GM21381 (cell line): ENCODE data around the gene PRTG.
"Not testable (repeated sequence)": the region's sequence is repeated elsewhere in the genome, so short reads cannot be mapped to it uniquely, and the experiment has no call there.

Source experiments
- ATAC-seq: cut with Tn5 transposase; IDR thresholded peaks from one replicate; pipeline ENCODE4 v1.9.1; 2021; ENCODE audit warnings: mild to moderate bottlenecking, moderate library complexity; ENCODE audit not compliant: unreplicated experiment

The PRTG gene

DNA sequence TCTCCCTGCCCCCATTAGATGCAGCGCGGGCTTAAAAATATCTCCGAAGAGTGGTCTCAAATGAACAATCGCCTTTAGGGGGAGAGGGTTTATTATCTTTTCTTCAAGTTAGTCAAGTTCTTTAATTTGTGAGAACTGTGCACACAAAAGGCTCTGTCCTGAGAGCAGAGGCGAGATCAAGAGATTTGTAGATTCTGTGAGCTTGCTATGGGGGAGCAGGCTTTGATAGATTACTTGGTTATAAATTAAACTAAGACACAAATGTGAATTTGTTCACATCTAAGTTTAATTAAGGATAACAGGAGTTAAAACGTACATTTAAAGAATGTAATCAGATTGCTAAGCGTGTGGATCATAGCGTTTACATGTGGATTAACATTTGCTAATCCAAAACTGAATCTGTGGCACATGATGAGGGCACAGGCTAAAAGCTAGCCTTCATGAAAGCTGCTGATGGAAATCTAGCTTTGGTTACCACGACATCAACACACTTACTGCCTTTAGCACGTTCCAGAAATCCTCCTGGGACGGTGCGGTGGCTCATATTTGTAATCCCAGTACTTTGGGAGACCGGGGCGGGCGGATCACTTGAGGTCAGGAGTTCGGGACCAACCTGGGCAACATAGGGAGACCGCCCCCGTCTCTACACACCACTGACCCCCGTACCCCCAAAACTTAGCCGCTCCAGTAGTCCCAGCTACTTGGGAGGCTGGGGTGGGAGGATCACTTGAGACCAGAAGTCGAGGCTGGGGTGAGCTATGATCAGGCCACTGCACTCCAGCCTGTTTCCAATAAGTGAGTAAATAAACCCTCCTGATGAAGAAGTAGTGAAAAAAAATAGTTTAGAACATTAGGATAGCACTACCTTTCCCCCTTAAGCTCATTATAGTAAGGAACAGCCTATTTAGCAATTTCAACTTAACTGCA, 1.0 kb upstream of the PRTG start:
- ATAC-seq: no peak

DNA sequence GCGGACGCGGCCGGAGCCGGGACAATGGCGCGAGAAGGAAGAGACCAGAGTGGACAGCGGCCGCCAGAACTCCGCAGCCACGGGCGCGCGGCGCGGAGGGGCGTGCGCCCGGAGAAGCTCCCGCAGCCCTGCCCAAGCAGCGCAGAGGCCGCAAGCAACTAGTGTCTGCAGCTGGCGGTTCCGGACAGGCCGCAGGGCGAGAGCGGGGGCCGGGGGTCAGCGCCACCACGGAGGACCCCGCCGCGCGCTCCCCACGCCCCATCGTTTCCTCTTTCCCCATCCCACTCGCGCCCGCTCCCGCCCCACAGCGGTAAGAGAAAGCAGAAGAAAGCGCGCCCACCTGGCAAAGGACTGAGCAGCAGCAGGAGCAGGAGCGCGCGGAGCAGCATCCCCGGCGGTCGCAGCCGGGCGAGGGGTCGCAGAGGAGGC, 440 bp downstream of the PRTG start:
- no peak for ATAC-seq

DNA sequence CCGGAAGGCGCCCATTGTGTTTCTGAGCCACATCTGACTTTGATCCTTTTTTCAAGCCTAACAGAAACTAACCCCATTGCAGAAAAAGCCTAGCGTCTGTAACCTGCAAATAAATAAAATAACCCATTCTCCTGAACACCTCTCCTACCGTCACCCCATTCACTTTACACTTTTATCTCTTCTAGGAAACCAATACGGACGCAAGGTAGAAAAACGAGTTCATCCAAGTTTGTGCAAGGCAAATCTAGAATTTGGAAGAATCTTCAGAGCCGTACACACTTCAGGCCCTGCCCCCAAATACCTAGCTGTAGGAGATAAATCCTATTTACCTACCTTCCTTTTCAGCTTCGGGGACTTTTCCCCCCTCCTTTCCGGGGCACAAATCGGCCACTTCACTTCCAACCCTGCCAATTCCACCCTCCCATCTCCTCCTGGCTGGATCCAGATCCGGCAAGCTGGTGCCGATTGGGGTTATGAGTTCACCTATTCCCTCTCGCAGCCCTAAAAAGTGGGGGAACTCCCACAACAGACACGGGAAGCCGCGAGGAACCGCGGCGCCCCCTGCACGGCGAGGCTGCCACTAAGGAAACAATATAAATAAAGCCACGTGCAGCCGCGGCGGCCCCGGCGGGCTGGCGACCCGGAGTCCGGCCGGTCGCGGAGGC, 987 bp downstream of the PRTG start:
- no peak for ATAC-seq

DNA sequence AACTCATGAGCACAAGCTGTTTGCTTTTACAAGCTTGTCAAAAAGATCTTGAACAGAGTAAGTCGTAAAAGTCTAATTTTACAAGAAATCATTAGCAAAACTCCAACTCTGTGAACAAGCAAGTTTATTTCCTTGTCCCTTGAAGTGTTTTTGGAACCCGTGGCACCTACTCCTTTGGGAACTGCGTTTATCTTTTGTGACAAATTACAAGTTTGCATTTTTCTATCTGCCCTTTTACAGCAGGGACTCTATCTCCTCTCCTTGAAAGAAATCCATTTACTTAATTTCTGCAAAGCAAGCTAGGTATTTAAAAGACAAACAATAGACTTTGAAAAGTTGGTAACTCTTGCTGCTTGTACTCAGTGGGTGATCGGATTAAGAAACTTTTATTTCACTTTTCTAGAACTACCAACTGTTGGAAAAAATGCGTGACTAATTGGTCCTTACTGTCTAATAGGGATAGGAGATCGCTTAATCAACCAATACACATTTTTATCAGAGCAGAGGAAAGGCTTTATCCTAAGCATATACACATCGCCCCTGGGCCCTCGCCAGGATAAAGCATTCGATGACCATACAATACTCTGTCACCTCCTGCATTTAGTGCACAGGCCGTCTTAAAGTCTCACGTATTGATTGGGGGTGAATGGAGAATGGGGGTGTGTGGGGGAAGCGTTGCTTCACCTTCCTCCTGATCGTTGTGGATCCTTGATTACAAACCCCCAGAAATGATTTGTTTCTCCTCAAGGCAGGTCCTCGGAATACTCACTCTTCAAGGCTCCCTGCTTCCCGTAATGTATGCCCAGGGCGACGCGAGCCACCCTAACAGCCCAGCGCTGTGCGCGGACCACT, 1.7 kb downstream of the PRTG start:
- no peak for ATAC-seq

DNA sequence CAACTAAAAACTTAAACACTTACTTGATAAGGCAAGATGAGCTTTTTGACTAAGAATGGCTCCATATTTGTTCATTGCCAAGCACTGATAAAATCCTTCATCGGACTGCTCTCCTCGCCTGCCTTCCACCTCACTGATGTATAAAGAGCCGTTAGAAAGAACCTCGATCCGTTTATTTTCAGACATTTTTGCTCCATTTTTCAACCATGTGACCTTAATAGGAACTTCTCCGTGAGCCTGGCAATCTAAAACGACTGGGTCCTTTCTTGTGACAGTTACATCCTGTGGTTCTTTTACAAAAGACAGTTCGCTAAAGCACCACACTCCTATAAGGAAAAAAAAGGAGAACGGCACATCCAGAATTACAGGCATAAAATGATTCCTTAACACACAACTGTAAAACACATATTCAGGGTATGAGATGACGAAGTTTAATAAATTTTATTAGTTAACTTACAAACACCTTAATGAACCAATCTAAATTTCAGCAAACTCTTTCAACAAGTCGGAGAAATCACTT, 2.5 kb downstream of the PRTG start:
- ATAC-seq: no peak

DNA sequence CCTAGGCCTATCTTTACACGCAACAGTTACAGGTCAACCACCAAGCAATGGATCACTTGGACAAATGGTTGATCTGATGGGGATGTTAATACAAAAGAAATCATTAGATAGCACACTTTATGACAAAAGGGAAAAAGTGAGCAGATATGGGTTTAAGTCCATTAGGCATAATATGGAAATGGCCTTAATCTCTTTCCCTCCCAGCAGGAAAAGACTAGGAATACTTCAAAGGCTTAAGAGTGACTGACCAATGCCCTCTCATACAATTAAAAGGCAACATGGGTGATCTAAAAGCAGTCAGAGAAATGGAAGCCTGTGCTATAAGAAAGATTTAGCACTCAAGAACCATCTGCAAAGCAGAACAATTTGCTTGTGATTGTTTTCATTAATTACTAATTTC, 3.3 kb downstream of the PRTG start:
- no peak for ATAC-seq

DNA sequence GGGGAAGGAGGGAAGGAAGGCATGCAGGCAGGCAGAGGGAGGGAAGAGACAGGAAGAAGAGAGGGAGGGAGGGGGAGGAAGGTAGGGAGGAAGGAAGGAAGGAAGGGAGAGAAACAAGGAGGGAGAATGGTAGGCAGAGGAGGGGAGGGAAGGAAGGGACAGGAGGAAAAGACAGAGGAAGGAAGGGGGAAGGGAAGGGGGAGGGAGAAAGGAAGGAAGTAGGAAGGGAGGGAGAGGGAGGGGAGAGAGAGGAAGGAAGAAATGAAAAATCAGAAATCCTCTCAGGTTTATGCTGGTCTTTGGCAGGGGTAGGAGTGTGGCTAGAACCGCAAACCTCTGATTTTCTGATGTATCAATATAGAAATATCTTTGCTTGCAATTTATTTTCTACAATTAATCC, 4.2 kb downstream of the PRTG start:
- ATAC-seq: no peak

DNA sequence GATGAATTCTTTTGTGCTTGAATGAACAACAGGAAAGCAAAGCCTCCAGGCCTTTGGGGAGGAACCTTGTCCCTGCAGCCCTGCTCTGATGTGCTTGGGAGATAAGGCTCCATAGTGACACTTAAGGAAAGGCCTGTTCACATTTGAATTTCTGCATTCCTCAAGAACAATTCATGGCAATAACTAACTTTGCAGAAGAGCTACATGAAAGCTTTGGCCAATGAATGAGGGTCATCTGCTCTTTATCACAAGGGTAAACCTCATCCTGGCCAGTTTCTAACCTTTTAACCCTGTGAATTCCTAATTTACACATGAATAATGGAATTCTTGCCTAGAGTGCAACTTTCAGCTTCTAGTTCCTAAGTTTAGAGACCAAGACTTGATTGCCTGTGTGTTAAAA, 5.6 kb downstream of the PRTG start:
- no peak for ATAC-seq

DNA sequence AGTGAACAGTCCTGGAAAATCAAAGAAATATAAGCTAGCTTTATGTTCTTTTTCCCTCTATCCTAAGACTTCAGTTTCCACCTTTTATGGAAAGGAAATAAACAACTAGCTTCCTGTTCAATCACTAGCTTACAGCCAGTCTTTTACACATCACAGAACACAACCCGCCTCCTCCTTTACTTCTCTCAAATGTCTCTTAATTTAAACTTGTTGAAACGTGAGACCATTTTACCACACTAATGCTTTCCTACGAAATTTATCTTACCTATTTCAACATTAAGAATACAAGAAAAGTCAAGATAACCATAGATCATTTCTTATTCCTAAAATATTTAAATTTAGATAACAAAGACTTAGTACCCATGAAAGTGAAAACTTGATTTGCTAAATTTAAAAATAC, 6.2 kb downstream of the PRTG start:
- ATAC-seq: no peak

DNA sequence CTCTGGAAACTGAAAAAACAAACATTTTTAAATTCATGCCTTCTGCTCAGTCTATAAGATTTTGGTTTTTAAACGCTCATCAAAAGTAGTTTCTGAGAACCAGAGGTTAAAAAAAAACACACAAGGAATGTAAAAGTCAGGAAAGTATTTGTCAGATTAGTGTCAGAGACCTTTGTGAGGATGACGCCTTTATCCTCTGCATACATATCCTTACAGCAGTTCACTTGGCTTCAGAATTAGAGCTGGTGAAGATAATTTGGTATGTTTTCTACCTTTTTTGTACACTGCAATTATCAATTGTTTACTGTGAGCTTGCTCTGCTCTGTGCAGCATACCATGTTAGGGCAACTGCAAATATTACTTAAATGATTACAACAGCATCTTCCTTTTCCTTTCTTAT, 8.3 kb downstream of the PRTG start:
- ATAC-seq: no peak

DNA sequence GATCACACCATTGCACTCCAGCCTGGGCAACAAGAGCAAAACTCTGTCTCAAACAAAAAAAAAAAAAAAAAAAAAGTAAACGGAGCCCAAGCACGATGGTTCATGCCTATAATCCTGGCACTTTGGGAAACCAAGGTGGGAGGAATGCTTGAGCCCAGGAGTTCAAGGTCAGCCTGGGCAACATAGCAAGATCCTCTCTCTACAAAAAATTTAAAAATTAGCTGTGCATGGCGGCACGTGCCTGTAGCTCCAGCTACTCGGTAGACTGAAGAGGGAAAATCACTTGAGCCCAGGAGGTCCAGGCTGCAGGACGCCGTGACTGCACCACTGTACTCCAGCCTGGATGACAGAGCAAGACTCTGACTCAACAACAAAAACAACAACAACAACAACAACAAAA, 9.5 kb downstream of the PRTG start:
- not testable (repeated sequence) for ATAC-seq

DNA sequence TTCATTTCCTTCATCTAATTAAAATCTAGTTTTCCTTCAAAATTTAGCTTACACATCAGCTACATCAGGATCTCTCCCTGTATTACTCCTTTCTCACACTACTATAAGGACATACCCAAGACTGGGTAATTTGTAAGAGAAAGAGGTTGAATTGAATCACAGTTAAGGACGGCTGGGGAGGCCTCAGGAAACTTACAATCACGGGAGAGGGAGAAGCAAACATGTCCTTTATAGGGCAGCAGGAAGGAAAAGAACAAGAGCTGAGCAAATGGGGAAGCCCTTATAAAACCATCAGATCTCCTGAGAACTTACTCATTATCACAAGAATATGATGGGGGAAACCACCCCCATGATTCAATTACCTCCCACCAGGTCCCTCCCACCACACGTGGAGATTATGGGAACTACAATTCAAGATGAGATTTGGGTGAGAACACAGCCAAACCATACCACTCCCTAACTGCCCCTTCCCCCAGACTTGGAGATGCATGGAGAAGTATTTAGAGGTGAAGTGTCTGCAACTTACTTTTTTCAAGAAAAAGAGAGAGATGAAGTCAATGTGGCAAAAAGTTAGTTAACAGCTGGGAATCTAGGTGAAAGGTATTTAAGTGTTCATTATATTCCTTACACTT, 21.3 kb downstream of the PRTG start:
- no peak for ATAC-seq

DNA sequence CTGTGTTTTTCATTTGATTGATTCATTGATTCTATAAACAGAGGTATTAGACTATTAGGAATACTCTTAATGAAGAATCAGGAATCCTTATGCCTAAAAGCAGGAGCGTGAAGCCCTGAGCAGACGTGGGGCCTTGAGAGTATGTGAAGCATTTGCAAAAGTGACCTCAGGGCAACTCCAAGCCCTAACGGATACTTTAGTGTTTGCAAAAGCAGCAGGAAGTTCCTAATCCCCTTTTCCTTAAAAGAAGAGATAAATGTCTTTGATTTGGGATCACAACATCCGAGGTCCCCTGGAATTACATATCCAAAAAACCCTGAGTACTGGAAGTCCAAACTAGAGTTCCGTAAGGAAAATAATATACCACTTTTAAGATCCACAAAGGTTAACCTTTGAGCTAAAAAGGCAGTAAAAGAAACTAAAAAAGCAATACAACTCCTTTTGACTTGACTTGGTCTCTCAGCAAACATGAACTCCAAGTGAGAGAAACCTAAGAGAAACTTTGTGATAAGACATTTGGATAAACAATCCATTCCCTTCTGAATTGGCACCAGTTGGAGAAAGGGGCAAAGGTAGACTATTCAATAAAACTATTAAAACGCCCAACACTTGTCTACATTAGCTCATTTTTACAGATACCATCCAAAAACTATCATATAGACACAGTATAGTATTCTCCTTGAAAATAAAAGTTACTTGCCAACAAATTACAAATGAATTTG, 27.4 kb downstream of the PRTG start:
- ATAC-seq: no peak

DNA sequence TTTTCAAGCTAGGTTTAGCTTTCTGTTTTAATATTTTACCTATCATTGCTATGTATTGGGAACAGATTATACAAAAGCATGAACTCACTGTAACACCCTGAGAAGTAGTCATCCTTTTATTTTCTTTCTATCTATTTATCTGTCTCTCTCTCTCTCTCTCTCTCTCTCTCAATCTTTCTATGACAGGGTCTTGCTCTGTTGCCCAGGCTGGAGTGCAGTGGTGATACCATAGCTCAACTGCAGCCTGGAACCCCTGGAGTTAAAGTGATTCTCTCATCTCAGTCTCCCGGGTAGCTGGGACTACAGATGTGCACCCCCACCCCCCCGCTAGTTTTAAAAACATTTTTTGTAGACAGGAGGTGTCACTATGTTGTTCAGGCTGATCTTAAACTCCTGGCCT, 28.9 kb downstream of the PRTG start:
- no peak for ATAC-seq

DNA sequence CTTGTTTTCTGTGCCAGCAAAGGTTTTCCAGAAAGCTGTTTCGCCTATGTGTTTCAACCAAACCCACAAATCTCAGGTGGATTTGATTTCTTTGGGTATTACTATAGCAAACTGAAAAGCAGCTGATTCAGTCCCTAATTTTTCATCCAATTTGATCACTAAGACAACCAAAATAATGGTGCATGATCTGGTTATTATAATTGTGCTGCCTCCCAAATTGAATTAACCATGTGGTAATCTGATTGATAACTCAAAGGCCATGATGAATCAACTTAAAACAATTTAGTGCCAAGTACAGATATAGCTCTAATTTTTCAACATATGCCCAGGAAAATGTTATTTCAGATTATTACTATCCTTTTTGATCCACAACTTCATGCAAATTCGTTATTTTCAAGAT, 30.6 kb downstream of the PRTG start:
- ATAC-seq: no peak

DNA sequence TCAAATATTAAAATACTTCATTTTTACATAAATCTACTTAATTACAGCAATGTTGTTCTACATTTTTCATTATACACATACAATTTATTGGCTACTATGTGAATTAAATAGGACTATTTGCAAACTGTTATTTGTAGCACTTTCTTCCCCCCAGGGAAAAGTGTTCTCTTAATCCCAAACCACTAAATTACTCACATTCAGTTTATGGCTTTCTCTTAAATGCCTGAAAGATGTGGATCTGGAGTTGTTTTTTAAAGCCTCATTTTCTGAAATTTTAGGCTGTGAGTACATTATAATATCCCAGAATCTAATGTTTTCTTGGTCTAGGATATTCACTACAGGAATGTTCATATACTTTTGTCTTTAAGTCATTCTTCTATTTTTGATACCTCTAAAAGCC, 32.7 kb downstream of the PRTG start:
- ATAC-seq: no peak

DNA sequence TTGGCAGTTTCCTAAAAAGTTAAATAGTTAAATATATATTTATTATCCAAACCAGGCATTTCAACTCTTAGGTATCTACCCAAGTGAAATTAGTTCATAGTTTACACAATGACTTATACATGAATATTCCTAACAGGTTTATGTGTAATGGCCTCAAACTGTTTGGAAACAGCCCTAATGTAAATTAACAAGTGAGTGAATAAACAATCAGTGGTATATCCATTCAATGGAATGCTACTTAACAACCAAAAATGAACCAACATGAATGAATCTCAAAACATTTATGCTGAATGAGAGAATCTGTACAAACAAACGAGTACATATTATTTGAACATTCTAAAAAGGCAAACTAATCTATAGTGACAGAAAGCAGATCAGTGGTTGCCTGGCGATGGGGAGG, 33.5 kb downstream of the PRTG start:
- no peak for ATAC-seq

DNA sequence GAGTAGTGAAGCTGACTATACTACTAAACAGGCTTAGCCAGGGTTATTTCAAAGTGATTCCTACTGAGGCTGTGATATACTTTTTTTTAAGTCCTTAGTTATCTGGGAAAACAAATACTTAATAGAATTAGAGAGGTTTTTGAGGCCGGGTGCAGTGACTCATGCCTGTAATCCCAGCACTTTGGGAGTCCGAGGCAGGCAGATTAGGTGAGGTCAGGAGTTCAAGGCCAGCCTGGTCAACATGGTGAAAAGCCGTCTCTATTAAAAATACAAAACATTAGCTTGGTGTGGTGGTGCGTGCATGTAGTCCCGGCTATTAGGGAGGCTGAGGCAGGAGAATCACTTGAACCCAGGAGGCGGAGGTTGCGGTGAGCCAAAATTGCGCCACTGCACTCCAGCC, 34.2 kb downstream of the PRTG start:
- ATAC-seq: no peak

DNA sequence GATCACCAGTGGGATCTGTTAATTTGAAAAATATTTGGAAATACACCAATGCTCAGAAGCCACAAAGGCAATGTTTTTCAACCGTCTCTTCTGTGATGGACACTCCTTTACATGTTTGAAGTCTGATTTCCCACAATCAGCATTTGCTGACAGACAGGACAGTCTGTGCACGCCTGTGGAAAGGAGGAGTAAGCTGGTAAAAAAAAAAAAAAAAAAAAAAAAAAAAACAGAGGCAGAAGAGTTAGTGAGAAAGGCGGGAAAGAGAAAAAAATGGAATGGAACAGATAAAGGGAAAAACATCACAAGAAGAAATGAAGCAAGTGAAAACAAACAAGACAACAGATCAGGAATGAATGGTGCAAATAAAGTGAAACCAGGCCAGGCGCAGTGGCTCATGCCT, 35.0 kb downstream of the PRTG start:
- no peak for ATAC-seq

DNA sequence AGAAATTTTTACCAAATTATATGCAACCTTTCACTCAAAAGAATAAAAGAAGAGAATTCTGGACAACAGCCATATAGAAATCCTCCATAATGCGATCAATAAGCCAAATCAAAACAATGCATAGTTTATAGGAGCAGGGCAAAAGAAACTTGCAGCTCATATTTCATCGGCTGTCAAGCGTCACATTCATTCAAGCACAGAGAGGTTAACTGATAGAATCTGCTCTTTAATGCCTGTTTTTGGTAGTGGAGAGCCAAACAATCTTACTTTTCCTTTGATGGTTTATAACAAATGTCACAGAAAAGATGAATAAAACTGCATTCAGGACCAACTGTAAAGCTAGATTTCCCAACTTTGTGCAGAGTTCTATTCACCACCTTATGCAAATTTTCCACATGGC, 35.4 kb downstream of the PRTG start:
- ATAC-seq: no peak
